H1 (cell line): ENCODE measurements around the gene AGRN.

Source experiments
- EZH2 ChIP-seq: fragments of 200-600 bp; sonication (generic); IDR thresholded peaks from 2 replicates; pipeline ENCODE4 v1.7.1; 2012; ENCODE audit warnings: low read depth, mild to moderate bottlenecking, moderate library complexity, low read length, inconsistent platforms; ENCODE audit not compliant: severe bottlenecking
- FOSL1 ChIP-seq: IDR thresholded peaks from 2 replicates; pipeline ENCODE4 v1.6.1; 2011; ENCODE audit warnings: mild to moderate bottlenecking, low read depth, low read length, moderate library complexity; ENCODE audit not compliant: insufficient read depth
- MAX ChIP-seq: IDR thresholded peaks from 2 replicates; pipeline ENCODE4 v1.6.1; 2012; ENCODE audit warnings: inconsistent platforms
- POLR2A ChIP-seq, 2 experiments: IDR thresholded peaks; 1 replicate in 1 of 2; 2 replicates in 1 of 2; pipeline ENCODE4 v1.6.1; 2011; ENCODE audit warnings: low read depth in 2 of 2, low read length in 2 of 2, mild to moderate bottlenecking in 2 of 2; ENCODE audit errors: control extremely low read depth in 1 of 2
- TF ChIP-seq, protein P1 (sequence below), 3 experiments: IDR thresholded peaks; 1 replicate in 2 of 3; 2 replicates in 1 of 3; pipeline versions ENCODE4 v1.5.1 to v1.6.1; 2011; ENCODE audit warnings: low read length in 3 of 3, mild to moderate bottlenecking in 3 of 3, inconsistent platforms in 2 of 3, low read depth in 1 of 3, moderate library complexity in 1 of 3; ENCODE audit not compliant: insufficient read depth in 1 of 3; ENCODE audit errors: control extremely low read depth in 1 of 3
- TF ChIP-seq, protein P2 (sequence below): IDR thresholded peaks from 2 replicates; pipeline ENCODE4 v1.6.1; 2011; ENCODE audit warnings: low read length, improper control_type of control experiment

GRCh38 chr1:1061682-1062345 lies 41.9 kb downstream of the AGRN start:
- TF ChIP-seq, protein P1, sequence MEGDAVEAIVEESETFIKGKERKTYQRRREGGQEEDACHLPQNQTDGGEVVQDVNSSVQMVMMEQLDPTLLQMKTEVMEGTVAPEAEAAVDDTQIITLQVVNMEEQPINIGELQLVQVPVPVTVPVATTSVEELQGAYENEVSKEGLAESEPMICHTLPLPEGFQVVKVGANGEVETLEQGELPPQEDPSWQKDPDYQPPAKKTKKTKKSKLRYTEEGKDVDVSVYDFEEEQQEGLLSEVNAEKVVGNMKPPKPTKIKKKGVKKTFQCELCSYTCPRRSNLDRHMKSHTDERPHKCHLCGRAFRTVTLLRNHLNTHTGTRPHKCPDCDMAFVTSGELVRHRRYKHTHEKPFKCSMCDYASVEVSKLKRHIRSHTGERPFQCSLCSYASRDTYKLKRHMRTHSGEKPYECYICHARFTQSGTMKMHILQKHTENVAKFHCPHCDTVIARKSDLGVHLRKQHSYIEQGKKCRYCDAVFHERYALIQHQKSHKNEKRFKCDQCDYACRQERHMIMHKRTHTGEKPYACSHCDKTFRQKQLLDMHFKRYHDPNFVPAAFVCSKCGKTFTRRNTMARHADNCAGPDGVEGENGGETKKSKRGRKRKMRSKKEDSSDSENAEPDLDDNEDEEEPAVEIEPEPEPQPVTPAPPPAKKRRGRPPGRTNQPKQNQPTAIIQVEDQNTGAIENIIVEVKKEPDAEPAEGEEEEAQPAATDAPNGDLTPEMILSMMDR (IDR thresholded peaks at IDR 0.05; ENCODE audit: control extremely low read depth in 1 of 3, insufficient read depth in 1 of 3, low read depth in 1 of 3, low read length in 3 of 3): no peak
- TF ChIP-seq POLR2A (IDR thresholded peaks at IDR 0.05; ENCODE audit: control extremely low read depth in 1 of 2, low read depth in 2 of 2, low read length in 2 of 2) (no peak), MAX (no peak), EZH2 (no peak), FOSL1 (no peak)
- TF ChIP-seq, protein P2, sequence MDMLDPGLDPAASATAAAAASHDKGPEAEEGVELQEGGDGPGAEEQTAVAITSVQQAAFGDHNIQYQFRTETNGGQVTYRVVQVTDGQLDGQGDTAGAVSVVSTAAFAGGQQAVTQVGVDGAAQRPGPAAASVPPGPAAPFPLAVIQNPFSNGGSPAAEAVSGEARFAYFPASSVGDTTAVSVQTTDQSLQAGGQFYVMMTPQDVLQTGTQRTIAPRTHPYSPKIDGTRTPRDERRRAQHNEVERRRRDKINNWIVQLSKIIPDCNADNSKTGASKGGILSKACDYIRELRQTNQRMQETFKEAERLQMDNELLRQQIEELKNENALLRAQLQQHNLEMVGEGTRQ: no peak
